Heart left ventricle (tissue), 13 donors: Measurements from ENCODE around the gene CSF2.

Experiments used
- POLR2A ChIP-seq, 2 donors: fragments of 450-650 bp; IDR thresholded peaks; one replicate each; pipeline ENCODE4 v1.6.1; 2017; ENCODE audit warnings: antibody characterized with exemption in 2 of 2, mild to moderate bottlenecking in 2 of 2, moderate library complexity in 2 of 2
- TF ChIP-seq, protein P1 (sequence below), 12 donors: fragments of 200-600 bp; sonication (generic) in 4 of 12; IDR thresholded peaks; one replicate each; pipeline versions ENCODE4 v1.5.0 to v1.8.0; 2018 to 2022; ENCODE audit warnings: antibody characterized with exemption in 12 of 12, mild to moderate bottlenecking in 5 of 12
- donor health status: ischemic (EF 13 %, LVEDD 7.1; RV severe dilation, severe dysfunction).
- donor health status: DM: no; HTN: yes; CAD: no.
- donor health status: DM: no; HTN: no; CAD: no.
- donor health status: ischemic (EF 25% LVEDD 6.9; RV normal size, moderate dysfunction).
- donor health status: ischemic (EF 25% LVEDD 5.7; RV mildly dilated, moderate dysfunction).
- donor health status: ischemic (EF 35%, LVEDD 5.7; RV mildly dilated, moderate dysfunction).
- donor health status: nonischemic (EF 11% LVEDD 7.7; RV severe dilation, severe dysfunction).
- donor health status: DM: yes; HTN: yes; CAD: no.
- donor health status: PGD.
- donor health status: ischemic (EF 29% LVEDD 5.4; RV normal size, mild dysfunction).
- donor health status: nonischemic (EF 23%, LVEDD 6.1; RV moderate dilation, normal function).

DNA sequence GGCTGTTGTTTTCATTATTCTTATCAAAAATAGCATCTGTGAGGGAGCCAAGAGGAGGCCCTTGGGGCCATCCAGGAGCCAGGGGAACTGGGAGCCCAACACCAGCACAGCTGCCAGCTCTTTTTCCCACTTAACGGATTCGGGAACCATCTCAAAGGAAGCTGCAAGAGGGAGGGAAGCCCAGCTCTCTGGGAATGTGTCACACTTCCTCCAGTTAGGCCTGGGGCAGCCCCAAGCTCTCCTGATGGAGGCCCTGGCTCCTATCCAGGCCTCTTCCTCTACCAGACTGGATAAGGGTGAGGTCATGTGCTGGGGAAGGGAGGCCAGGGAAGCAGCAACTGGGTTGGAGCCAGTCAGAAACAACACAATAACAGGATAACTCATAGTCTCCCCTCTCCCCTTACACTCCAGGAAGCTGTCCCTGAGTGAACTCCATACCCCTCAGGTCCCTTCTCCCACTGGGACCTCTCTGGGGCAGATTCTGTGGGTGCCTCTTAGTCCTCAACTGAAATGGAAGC lies 12.7 kb downstream of the CSF2 start:
- TF ChIP-seq, protein P1, sequence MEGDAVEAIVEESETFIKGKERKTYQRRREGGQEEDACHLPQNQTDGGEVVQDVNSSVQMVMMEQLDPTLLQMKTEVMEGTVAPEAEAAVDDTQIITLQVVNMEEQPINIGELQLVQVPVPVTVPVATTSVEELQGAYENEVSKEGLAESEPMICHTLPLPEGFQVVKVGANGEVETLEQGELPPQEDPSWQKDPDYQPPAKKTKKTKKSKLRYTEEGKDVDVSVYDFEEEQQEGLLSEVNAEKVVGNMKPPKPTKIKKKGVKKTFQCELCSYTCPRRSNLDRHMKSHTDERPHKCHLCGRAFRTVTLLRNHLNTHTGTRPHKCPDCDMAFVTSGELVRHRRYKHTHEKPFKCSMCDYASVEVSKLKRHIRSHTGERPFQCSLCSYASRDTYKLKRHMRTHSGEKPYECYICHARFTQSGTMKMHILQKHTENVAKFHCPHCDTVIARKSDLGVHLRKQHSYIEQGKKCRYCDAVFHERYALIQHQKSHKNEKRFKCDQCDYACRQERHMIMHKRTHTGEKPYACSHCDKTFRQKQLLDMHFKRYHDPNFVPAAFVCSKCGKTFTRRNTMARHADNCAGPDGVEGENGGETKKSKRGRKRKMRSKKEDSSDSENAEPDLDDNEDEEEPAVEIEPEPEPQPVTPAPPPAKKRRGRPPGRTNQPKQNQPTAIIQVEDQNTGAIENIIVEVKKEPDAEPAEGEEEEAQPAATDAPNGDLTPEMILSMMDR (IDR thresholded peaks at IDR 0.05) = no peak
- TF ChIP-seq POLR2A (IDR thresholded peaks at IDR 0.05) = no peak
